Keratinocyte (primary cell): Measurements from ENCODE around the gene MRGPRF. TPM values are rescaled to one million over a fixed set of nuclear protein-coding genes. Genes with fewer than 3 reads are reported as not detected.

Source experiments
- DNase-seq: peaks from one replicate; pipeline ENCODE4 v3.0.0-alpha.2; 2011; ENCODE audit warnings: low read depth, missing footprints, low spot score
- FAIRE-seq: peaks from 2 replicates; lab custom pipeline; 2011; peaks lifted over from hg19 to GRCh38; lab: Jason Lieb, UNC
- H2AFZ ChIP-seq: 2 replicates; pipeline ENCODE4 v1.6.0; 2012; ENCODE audit warnings: low read length, control low read depth, inconsistent platforms; ENCODE audit not compliant: control insufficient read depth
- H3K27ac ChIP-seq: 2 replicates; pipeline ENCODE4 v1.5.1; 2011; ENCODE audit warnings: low read length; ENCODE audit not compliant: control insufficient read depth, insufficient read depth
- H3K27me3 ChIP-seq: 3 replicates; pipeline ENCODE4 v1.6.0; 2011; ENCODE audit warnings: low read length; ENCODE audit not compliant: control insufficient read depth, insufficient read depth; ENCODE audit errors: extremely low read depth
- H3K36me3 ChIP-seq, 2 experiments: 2 replicates in 1 of 2; 3 replicates in 1 of 2; pipeline ENCODE4 v1.5.1; 2011; ENCODE audit warnings: low read length in 2 of 2, mild to moderate bottlenecking in 1 of 2; ENCODE audit not compliant: control insufficient read depth in 2 of 2, insufficient read depth in 2 of 2; ENCODE audit errors: extremely low read depth in 1 of 2
- H3K4me1 ChIP-seq: 3 replicates; pipeline ENCODE4 v1.5.1; 2011; ENCODE audit warnings: low read length; ENCODE audit not compliant: control insufficient read depth, insufficient read depth; ENCODE audit errors: extremely low read depth
- H3K4me2 ChIP-seq: 3 replicates; pipeline ENCODE4 v1.6.0; 2011; ENCODE audit warnings: low read depth, low read length; ENCODE audit not compliant: control insufficient read depth, insufficient read depth; ENCODE audit errors: extremely low read depth
- H3K4me3 ChIP-seq, 3 experiments: fragments of 200-600 bp in 1 of 3; sonication (generic) in 1 of 3; 2 replicates in 2 of 3; 3 replicates in 1 of 3; pipeline ENCODE4 v1.5.1; 2011 to 2016; ENCODE audit warnings: low read length in 3 of 3, mild to moderate bottlenecking in 3 of 3, control low read depth in 2 of 3, inconsistent platforms in 1 of 3, low read depth in 1 of 3, mixed read lengths in 1 of 3, mixed run types in 1 of 3, moderate library complexity in 1 of 3; ENCODE audit not compliant: control insufficient read depth in 2 of 3, insufficient read depth in 2 of 3; ENCODE audit errors: extremely low read depth in 1 of 3
- H3K79me2 ChIP-seq: 2 replicates; pipeline ENCODE4 v1.6.0; 2012; ENCODE audit warnings: low read length; ENCODE audit not compliant: control insufficient read depth, insufficient read depth
- H3K9ac ChIP-seq: 3 replicates; pipeline ENCODE4 v1.6.0; 2011; ENCODE audit warnings: low read length; ENCODE audit not compliant: control insufficient read depth, insufficient read depth; ENCODE audit errors: extremely low read depth
- H3K9me1 ChIP-seq: 3 replicates; pipeline ENCODE4 v1.6.0; 2011; ENCODE audit warnings: low read length; ENCODE audit not compliant: control insufficient read depth, insufficient read depth; ENCODE audit errors: extremely low read depth
- H3K9me3 ChIP-seq: 2 replicates; pipeline ENCODE4 v1.5.1; 2012; ENCODE audit warnings: low read depth, low read length; ENCODE audit not compliant: control insufficient read depth
- H4K20me1 ChIP-seq: 3 replicates; pipeline ENCODE4 v1.6.0; 2011; ENCODE audit warnings: low read length; ENCODE audit not compliant: control insufficient read depth, insufficient read depth; ENCODE audit errors: extremely low read depth
- EZH2 ChIP-seq: IDR thresholded peaks from one replicate; pipeline ENCODE4 v1.6.1; 2012; ENCODE audit warnings: inconsistent platforms, mild to moderate bottlenecking, low read length, moderate library complexity
- dilution Hi-C: fragments of 300-500 bp; cut with MboI; formaldehyde crosslinking; loops from one replicate; pipeline ENCODE4 v1.7.0; 2020; ENCODE audit warnings: low sequenced_read_pairs; ENCODE audit not compliant: extremely low pct_ligation_motif_present
- polyA plus RNA-seq, 5 experiments: library from polyadenylated mRNA; depleted of rRNA in 3 of 5; stranded (reverse) in 3 of 5; stranded (forward) in 1 of 5; unstranded in 1 of 5; fragments of >200 nt; gene quantifications; 1 replicate in 1 of 5; 2 replicates in 3 of 5; 3 replicates in 1 of 5; pipeline versions ENCODE4 v1.2.1 to v1.2.3, GENCODE V29; 2011 to 2012; ENCODE audit warnings: missing spikeins in 2 of 5, low read depth in 1 of 5, low replicate concordance in 1 of 5
- TF ChIP-seq, protein P1 (sequence below), 3 experiments: IDR thresholded peaks in 1 of 3; conservative IDR thresholded peaks in 1 of 3; optimal IDR thresholded peaks in 1 of 3; 2 replicates in 2 of 3; 3 replicates in 1 of 3; pipeline versions ENCODE3 to v1.5.1; 2011; ENCODE audit warnings: low read length in 3 of 3, mild to moderate bottlenecking in 3 of 3, moderate library complexity in 2 of 3, control low read depth in 1 of 3, inconsistent platforms in 1 of 3; ENCODE audit not compliant: insufficient read depth in 2 of 3; ENCODE audit errors: extremely low read depth in 1 of 3

The MRGPRF gene
- polyA plus RNA-seq, 1 donor (not counting 4 experiments of a cell fraction or from before 2014, with no cell fraction given) = not detected

DNA sequence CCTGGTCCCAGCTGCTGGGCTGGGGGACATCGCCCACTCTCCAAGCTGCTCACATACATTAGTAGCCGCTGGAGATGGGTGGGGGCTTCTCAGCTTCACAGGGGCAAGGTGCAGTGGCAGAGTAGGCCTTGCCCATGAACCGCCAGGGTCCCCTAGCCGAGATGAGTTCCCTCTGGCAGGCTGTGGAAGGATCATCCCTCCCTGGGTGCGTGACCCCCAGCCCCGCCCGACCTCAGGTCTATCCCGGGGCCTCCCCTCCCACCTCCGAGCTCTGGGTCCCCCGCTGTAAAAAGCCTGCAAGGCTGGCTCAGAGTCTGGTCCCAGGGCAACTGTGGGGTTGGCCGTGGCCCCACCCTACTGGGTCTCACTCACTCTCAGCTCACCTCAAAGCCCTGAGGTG, 20.4 kb upstream of the MRGPRF start:
- H3K27me3 ChIP-seq = no peaks in the 10 kb centered on the region
- H3K9me3 ChIP-seq = no peaks in the 10 kb centered on the region
- H3K27ac ChIP-seq = no peak overlapping the region
- FAIRE-seq (no peak), DNase-seq (no peak)
- no peaks in the 10 kb centered on the region for H3K36me3 ChIP-seq
- H3K9ac ChIP-seq = no peak overlapping the region
- no peaks in the 10 kb centered on the region for H4K20me1 ChIP-seq
- no peak for TF ChIP-seq EZH2
- TF ChIP-seq, protein P1, sequence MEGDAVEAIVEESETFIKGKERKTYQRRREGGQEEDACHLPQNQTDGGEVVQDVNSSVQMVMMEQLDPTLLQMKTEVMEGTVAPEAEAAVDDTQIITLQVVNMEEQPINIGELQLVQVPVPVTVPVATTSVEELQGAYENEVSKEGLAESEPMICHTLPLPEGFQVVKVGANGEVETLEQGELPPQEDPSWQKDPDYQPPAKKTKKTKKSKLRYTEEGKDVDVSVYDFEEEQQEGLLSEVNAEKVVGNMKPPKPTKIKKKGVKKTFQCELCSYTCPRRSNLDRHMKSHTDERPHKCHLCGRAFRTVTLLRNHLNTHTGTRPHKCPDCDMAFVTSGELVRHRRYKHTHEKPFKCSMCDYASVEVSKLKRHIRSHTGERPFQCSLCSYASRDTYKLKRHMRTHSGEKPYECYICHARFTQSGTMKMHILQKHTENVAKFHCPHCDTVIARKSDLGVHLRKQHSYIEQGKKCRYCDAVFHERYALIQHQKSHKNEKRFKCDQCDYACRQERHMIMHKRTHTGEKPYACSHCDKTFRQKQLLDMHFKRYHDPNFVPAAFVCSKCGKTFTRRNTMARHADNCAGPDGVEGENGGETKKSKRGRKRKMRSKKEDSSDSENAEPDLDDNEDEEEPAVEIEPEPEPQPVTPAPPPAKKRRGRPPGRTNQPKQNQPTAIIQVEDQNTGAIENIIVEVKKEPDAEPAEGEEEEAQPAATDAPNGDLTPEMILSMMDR (optimal IDR thresholded peaks at IDR 0.05 in 1 of 3, IDR thresholded peaks at IDR 0.05 in 1 of 3, conservative IDR thresholded peaks at IDR 0.05 in 1 of 3; ENCODE audit: extremely low read depth in 1 of 3, insufficient read depth in 2 of 3, low read length in 3 of 3) = no peak
- H3K4me3 ChIP-seq = no peak overlapping the region
- no peaks in the 10 kb centered on the region for H3K79me2 ChIP-seq
- H3K4me2 ChIP-seq = no peak overlapping the region
- H2AFZ ChIP-seq = no peak overlapping the region
- dilution Hi-C loops = no loop called here
- no peaks in the 10 kb centered on the region for H3K9me1 ChIP-seq
- no peaks in the 10 kb centered on the region for H3K4me1 ChIP-seq

DNA sequence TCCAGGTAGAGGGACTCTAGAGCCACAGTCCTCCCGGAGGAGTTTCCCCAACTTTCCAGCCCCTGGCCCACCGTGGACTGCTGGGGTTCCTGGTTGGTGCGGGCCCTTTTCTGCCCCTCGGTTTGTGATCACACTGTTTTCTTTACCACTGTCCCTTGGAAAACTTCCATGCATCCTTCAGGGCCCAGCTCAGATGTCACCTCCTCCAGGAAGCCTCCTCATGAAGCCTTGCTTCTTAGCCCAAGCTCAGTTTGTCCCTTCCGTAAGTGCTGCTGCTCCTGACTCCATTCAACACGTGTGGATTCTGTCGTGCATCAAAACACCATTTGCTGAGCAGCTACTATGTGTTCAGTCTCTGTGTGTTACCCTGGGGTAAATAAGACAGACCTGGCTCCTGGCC, 19.8 kb upstream of the MRGPRF start:
- no peak for FAIRE-seq
- Histone ChIP-seq H3K9me3 (no peaks in the 10 kb centered on the region), H3K27me3 (no peaks in the 10 kb centered on the region), H3K27ac (no peak overlapping the region), H2AFZ (no peak overlapping the region), H3K4me2 (no peak overlapping the region), H3K4me1 (no peaks in the 10 kb centered on the region), H3K36me3 (no peaks in the 10 kb centered on the region), H3K9me1 (no peaks in the 10 kb centered on the region), H3K9ac (no peak overlapping the region), H3K79me2 (no peaks in the 10 kb centered on the region), H3K4me3 (no peak overlapping the region), H4K20me1 (no peaks in the 10 kb centered on the region)
- no peak for TF ChIP-seq EZH2
- TF ChIP-seq, protein P1 (optimal IDR thresholded peaks at IDR 0.05 in 1 of 3, IDR thresholded peaks at IDR 0.05 in 1 of 3, conservative IDR thresholded peaks at IDR 0.05 in 1 of 3; ENCODE audit: extremely low read depth in 1 of 3, insufficient read depth in 2 of 3, low read length in 3 of 3) = no peak
- dilution Hi-C loops = no loop called here
- DNase-seq = no peak
